ENCODE results near the gene CRB3. TPM values are rescaled to one million over a fixed set of nuclear protein-coding genes. Genes with fewer than 3 reads are reported as not detected.

The CRB3 gene
- total and polyA plus RNA-seq, 9 of the 15 experiments (the other 6 are each of a cell fraction or from before 2014, with no cell fraction given) = 0.49 TPM; not detected in 8

GRCh38 chr19:6465006-6465405 is 935 bp downstream of the CRB3 start (continued):
- no peak for TF ChIP-seq E2F8 (IDR thresholded peaks at IDR 0.05; ENCODE audit: low read depth, partially characterized antibody)
- TF ChIP-seq, protein P1, sequence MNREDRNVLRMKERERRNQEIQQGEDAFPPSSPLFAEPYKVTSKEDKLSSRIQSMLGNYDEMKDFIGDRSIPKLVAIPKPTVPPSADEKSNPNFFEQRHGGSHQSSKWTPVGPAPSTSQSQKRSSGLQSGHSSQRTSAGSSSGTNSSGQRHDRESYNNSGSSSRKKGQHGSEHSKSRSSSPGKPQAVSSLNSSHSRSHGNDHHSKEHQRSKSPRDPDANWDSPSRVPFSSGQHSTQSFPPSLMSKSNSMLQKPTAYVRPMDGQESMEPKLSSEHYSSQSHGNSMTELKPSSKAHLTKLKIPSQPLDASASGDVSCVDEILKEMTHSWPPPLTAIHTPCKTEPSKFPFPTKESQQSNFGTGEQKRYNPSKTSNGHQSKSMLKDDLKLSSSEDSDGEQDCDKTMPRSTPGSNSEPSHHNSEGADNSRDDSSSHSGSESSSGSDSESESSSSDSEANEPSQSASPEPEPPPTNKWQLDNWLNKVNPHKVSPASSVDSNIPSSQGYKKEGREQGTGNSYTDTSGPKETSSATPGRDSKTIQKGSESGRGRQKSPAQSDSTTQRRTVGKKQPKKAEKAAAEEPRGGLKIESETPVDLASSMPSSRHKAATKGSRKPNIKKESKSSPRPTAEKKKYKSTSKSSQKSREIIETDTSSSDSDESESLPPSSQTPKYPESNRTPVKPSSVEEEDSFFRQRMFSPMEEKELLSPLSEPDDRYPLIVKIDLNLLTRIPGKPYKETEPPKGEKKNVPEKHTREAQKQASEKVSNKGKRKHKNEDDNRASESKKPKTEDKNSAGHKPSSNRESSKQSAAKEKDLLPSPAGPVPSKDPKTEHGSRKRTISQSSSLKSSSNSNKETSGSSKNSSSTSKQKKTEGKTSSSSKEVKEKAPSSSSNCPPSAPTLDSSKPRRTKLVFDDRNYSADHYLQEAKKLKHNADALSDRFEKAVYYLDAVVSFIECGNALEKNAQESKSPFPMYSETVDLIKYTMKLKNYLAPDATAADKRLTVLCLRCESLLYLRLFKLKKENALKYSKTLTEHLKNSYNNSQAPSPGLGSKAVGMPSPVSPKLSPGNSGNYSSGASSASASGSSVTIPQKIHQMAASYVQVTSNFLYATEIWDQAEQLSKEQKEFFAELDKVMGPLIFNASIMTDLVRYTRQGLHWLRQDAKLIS (CRISPR knock-in tag; IDR thresholded peaks at IDR 0.05) = no peak
- TF ChIP-seq E2F1 (CRISPR knock-in tag; IDR thresholded peaks at IDR 0.05) = no peak
- no peak for TF ChIP-seq CTCF (IDR thresholded peaks at IDR 0.05 in 2 of 3, conservative IDR thresholded peaks at IDR 0.05 in 1 of 3; ENCODE audit: insufficient read depth in 2 of 3, low read depth in 1 of 3, low read length in 3 of 3)
- TF ChIP-seq PML (IDR thresholded peaks at IDR 0.05; ENCODE audit: low read length) = no peak
- TF ChIP-seq POLR3A (IDR thresholded peaks at IDR 0.05; ENCODE audit: borderline replicate concordance, extremely low read depth, insufficient read depth, insufficient read length) = no peak
- TF ChIP-seq, protein P2, sequence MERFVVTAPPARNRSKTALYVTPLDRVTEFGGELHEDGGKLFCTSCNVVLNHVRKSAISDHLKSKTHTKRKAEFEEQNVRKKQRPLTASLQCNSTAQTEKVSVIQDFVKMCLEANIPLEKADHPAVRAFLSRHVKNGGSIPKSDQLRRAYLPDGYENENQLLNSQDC (CRISPR knock-in tag; IDR thresholded peaks at IDR 0.05) = no peak
- no peak for TF ChIP-seq RFX1 (IDR thresholded peaks at IDR 0.05)
- no peak for TF ChIP-seq MYNN (IDR thresholded peaks at IDR 0.05)
- no peak for TF ChIP-seq MYNN (CRISPR knock-in tag; IDR thresholded peaks at IDR 0.05)
- TF ChIP-seq MEF2A (IDR thresholded peaks at IDR 0.05; ENCODE audit: control insufficient read depth, low read depth, low read length) = no peak
- TF ChIP-seq TRIM28 (IDR thresholded peaks at IDR 0.05) = no peak

Data from K562 (cell line).